GM19397 (cell line): Measurements from ENCODE around the gene CYP2E1.
"Not testable (repeated sequence)": the region's sequence is repeated elsewhere in the genome, so short reads cannot be mapped to it uniquely, and the experiment has no call there.

Experiments used
- ATAC-seq: cut with Tn5 transposase; IDR thresholded peaks from one replicate; pipeline ENCODE4 v1.9.1; 2021; ENCODE audit warnings: mild to moderate bottlenecking, moderate library complexity; ENCODE audit not compliant: unreplicated experiment

The CYP2E1 gene

DNA sequence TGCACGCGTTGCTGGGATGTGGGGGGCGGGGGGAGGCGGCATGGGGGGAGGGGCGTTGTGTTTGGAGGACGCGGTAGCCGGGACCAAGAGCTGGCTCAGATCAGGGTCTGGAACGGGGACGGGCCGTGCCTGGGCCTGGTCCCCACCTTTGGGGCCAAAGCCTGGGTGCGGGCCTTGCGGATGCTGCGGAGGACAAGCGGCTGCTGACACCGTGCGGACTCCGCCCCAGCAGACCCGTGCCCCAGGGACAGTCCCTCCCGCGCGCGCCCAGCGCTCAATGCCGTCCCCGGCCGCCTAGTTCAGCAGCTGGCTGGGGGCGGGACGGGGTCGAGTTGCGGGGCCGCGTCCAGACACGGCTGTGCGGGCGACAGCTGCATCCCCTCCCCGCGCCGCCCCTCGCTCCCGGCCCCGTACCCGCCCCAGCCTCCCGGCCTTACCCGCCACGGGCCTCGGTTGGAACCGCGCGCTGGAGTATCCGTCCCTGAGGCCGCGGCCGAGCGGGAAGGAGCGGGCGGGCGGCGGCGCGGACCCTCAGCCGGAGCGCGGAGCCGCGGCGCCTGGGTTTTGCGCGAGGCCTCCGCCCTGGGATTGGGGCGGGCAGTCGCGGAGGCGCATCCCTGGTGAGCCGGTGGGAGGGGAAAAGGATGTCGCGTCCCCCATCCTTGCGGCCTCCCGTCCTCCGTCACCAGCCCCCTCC is 41.8 kb downstream of the CYP2E1 start:
- ATAC-seq: not testable (repeated sequence)

DNA sequence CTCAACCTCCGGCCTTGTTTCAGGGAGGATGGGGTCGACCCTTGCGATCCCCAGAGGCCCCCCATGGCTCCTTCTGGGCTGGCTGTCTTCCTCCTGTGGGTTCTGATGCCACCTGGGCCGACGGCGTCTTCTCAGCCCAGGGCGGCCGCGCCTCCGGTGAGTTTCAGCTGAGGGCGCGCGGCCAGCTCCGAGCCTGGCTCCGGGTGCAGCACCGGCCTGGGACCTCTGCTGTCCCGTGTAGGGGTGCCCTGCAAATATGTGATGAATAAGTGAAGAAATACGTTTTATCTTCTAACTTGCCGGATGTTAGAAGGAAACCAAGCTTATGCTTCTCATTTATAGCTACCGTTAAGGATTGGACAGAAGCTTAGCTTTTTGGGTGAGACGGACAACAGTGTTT is 42.6 kb downstream of the CYP2E1 start:
- not testable (repeated sequence) for ATAC-seq

DNA sequence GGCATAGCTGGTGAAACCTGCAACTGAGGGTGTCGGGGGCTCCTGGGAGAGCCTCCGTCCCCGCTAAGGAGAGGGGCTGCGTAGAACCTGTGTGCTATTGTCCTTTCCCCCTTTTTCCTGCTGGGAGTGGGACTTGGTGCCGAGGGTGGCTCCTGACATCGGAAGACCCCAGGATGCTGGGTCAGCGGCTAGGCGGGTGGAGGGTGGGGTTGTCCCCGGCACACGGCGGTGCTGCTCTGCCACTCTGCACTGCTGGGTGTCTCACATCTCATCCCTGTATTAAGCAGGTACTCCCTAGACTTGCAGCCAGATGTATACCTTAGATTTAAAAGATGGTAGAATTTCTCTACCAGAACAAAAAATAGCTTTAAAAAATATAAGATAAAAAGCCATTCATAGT is 44.9 kb downstream of the CYP2E1 start:
- ATAC-seq: not testable (repeated sequence)

DNA sequence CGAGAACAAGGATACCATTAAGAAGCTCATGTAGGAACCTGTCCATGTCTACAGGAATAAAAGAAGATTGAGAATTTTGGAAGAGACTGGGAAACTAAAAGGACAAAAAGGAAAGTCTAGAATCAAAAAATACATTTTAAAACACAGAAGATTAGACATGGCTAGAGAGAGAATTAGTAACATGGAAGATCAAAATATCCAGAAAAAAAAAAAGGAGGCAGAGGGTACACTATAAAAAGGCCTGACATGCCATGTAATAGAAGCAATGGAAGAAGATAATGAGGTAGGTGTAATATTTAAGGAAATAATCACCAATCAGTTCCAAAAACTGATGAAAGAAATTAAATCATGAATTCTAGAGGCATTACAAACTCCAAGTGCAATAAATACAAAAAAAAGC is 46.3 kb downstream of the CYP2E1 start:
- ATAC-seq: not testable (repeated sequence)

DNA sequence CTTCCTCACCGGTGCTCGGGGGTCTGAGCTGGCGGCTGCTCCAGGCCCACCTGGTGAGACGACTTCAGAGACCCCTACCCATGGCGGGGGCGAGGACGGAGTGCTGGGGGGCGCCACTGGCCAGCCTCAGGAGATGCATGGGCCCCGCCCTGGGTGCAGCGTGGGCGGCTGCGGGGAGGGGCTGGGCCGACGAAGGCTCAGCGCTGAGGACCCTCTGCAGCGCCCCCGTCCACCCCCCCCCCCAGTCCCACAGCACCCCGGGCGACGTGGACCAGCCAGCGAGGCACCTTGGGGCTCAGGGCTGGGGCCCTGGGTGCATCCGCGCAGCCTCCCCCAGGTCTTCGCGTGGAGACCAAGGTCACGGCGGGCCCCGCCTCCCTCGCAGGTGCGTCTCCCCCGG is 49.9 kb downstream of the CYP2E1 start:
- not testable (repeated sequence) for ATAC-seq
